G401.6 (cell line): ENCODE measurements around the gene PHF11.

Source experiments
- FAIRE-seq: peaks from 2 replicates; lab custom pipeline; 2012; peaks lifted over from hg19 to GRCh38; lab: Jason Lieb, UNC

PHF11 gene

GRCh38 chr13:49498206-49498605 lies 2.5 kb downstream of the PHF11 start:
- FAIRE-seq = no peak

DNA sequence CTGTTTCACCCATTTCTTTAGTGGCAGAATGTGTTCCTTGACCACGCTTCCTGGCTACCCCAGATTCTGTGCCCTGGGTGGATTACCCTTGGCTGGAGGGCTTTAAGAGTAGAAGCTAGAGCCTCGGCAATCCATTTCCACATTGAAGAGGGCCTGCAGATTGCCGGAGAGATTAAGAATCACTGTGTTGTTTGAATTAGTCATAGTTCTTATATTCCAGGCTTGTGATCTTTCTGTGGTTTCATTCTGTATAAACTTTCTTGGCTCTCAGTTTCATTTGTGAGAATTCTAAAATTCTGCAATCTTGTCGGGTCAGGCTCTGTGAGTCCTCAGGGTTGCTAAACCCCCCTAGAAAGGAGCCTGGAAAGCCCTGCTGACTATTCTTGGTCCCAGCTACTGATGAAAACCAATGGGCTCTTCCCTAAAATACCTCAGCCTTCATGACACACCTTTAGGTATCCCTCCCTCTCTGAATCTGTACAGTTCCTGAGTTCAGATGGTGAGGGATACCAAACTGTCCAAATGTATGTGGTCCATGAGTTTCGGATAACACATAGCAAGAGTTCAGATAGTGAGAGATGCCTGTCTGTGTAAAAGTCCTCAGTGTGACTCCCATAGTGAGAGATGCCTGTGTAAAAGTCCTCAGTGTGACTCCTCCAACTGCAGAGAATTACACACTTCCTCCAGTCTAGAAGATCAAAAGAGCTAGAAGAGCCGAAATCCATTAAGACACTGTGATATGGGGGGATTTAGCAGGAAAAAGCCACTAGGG lies 4.3 kb downstream of the PHF11 start:
- FAIRE-seq = no peak

- no peak for FAIRE-seq
Observed at GRCh38 chr13:49502954-49503353, 7.2 kb downstream of the PHF11 start.

GRCh38 chr13:49503951-49504350 lies 8.2 kb downstream of the PHF11 start:
- FAIRE-seq = no peak

DNA sequence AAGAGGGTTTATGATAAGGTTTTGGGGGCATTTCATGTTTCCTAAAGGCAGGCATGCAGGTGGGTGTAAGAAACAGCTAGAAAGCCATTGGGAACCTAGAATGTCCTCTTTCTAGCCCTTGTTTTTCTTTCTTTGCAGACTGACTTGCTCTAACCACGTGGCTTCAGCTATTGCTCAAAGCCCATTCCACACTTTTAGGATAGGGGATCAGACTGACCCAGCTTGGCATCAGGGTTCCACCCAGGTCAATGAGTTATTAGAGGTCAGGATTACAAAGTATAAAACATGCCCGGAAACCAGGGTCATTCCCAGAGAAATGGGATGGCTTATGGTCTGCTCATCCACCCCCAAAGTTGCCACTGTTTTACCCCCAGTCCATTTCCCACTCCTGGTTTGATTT lies 16.8 kb downstream of the PHF11 start:
- no peak for FAIRE-seq

GRCh38 chr13:49516467-49516866 lies 20.7 kb downstream of the PHF11 start:
- no peak for FAIRE-seq

DNA sequence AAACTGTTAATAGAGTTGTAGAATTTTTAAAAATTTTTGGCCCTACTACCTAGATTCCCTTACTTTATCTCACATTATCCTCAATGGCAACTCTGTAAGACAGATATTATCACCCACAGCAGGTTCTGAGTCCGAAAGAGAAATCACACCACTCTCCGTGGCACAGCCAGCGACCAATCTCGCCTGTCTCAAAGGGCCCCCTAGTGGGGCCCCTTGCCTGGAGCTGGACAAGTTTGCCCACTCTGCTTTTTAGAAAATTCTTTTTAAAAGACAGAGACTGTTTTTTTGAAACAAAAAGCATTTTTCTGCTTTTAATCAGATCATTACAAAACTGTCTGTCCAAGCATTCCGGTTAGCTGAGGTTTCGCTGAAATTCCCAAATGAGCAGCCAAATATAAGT lies 21.7 kb downstream of the PHF11 start:
- FAIRE-seq = no peak

GRCh38 chr13:49521224-49521623 lies 25.5 kb downstream of the PHF11 start:
- no peak for FAIRE-seq

GRCh38 chr13:49524740-49525501 lies 29.2 kb downstream of the PHF11 start:
- no peak for FAIRE-seq

- FAIRE-seq = no peak
Observed at GRCh38 chr13:49527123-49527522, 31.4 kb downstream of the PHF11 start.

- FAIRE-seq = no peak
Observed at GRCh38 chr13:49528161-49528560, 32.4 kb downstream of the PHF11 start.

DNA sequence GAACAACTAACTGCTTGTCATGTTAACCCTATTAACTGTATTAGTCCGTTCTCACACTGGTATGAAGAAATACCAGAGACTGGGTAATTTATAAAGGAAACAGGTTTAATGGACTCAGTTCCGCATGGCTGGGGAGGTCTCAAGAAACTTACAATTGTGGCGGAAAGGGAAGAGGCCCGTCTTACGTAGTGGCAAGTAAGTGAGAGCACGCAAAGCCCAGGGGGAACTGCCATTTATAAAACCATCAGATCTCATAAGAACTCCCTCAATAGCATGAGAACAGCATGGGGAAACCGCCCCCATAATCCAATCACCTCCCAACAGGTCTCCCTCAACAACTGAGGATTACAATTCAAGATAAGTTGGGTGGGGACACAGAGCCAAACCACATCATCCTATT lies 34.7 kb downstream of the PHF11 start:
- FAIRE-seq = no peak

- no peak for FAIRE-seq
Observed at GRCh38 chr13:49532593-49532992, 36.8 kb downstream of the PHF11 start.

DNA sequence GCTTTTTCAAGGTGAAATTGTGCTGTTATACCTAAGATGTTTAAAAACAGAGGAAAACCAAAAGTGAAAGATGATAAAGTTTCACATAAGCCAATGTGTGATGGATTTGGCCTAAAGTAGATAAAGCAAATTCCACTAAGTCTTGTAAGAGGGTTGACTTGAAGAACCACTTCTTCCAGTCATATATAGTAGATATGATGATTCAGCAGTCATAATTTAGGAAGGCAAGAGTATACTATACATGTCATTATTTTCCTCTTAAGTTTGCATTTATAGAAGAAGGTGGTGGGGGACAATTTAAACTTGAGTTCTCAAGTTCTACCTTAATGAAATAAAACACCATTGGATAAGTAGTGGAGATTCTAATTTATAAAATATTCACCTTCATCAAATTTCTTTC lies 37.3 kb downstream of the PHF11 start:
- FAIRE-seq = no peak

DNA sequence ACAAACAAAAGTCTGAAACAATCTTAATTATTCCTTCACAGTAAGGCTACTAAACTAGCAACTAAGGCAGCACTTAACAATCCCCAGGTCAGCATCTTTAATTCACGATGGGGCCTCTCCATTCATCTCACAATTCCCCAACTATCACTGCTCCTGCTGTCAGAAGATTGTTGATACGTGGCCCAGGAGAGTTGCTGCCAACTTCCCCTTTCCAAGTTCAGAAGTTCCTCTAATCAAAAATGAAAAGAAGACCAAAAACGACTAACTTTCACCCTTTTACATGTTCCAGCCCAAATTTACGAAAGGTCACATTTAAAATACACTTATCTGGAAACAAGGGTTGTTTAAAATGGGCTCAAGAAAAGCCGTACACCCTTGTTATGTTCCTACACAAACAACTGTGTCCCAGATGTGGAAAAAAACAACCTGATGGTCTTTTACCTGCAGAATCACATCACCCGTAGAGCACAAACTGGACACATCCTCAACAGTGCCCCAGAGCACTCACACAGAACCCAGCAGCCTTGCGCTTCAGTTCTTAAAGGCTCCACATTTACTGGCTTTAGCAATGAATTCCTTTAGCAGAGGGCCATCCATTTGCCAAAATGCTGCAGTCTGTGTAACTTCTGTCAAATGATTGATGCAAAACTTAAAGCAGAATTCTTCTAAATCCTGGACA lies 38.0 kb downstream of the PHF11 start:
- FAIRE-seq = no peak

DNA sequence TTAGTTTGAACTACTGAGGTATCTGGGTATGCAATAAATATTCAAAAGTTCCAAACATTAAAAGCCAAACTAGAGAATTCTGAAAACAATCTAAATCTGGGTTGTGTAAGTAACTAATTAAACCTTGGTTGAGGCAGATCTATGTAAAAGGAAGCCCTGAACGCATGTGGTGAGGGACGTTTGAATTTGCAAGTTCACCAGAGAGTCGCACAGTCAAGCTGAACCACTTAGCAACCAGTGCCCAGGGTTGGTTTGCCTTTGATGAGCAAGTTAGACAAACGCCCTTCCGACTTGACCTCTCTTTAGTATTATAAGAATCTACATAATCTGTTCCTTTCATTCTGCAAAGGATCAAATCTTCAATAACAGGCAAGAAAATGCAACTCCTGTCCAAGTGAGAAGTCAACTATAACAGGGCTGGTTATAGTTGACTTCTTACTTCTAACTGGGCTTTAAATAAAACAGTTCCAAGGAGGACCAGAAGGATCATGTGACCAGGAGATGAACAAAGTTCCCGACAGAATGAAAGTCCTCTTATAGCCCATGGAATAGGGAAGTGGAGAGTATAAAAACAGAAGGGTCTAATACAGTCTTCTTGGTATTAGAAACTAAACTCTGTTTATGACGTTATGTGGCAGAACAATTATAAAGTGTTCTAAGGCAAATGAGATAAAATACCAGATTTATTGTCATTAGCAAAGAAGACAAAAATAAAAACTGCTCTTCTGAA lies 40.6 kb downstream of the PHF11 start:
- FAIRE-seq = no peak

- no peak for FAIRE-seq
Observed at GRCh38 chr13:49538404-49538803, 42.7 kb downstream of the PHF11 start.

DNA sequence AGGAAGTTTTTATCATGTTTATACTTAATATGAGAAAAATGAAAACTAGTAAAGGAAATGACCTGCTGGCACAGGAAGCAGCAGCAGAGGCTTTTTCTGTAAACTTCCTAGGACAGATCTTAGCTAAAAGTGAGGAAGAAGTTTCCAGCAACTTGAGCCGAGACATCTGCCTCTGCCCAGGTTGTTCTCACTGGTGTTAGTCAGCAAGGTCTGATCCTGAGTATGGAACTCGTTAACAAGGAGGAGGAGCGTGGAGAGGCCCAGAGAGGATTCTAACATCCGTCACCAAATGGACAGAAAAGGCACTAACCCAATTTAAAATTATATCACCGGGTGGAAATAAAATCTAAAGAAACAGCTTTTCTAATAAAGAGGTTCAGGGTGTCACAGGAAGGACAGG lies 43.6 kb downstream of the PHF11 start:
- no peak for FAIRE-seq

GRCh38 chr13:49539746-49540145 lies 44.0 kb downstream of the PHF11 start:
- FAIRE-seq = no peak

- no peak for FAIRE-seq
Observed at GRCh38 chr13:49540552-49540951, 44.8 kb downstream of the PHF11 start.

DNA sequence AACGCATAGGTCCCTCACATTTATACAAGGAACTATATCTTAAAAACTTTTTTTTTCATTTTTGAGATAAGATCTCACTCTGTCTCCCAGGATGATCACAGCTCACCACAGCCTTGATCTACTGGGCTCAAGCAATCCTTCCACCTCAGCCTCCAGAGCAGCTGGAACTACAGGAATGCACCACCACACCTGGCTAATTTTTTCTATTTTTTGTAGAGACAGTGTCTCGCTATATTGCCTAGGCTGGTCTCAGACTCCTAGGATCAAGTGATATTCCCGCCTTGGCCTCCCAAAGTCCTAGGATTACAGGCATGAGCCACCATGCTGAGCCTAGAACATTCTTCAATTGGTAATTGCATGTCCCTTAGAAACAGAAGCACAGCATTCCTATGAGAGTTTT lies 47.9 kb downstream of the PHF11 start:
- FAIRE-seq = no peak

- FAIRE-seq = no peak
Observed at GRCh38 chr13:49545661-49546060, 49.9 kb downstream of the PHF11 start.

GRCh38 chr13:49546561-49546960 lies 50.8 kb downstream of the PHF11 start:
- FAIRE-seq = no peak
